Immature natural killer cell (primary cell): ENCODE results near the gene SH3PXD2A. TPM values are rescaled to one million over a fixed set of nuclear protein-coding genes. Genes with fewer than 3 reads are reported as not detected.

Source experiments
- DNase-seq, 3 donors: peaks; one replicate each; pipeline ENCODE4 v3.0.0; 2022; ENCODE audit warnings: mixed read lengths in 1 of 3
- H3K27ac Mint-ChIP-seq, 6 donors: one replicate each; pipeline ENCODE4 v1.8.0; 2020; ENCODE audit warnings: mixed read lengths in 6 of 6, mild to moderate bottlenecking in 5 of 6, inconsistent platforms in 4 of 6, moderate library complexity in 3 of 6
- H3K27me3 Mint-ChIP-seq, 3 donors: one replicate each; pipeline ENCODE4 v1.8.0; 2020 to 2021; ENCODE audit warnings: low read depth in 3 of 3, mild to moderate bottlenecking in 3 of 3, mixed read lengths in 3 of 3, moderate library complexity in 3 of 3, inconsistent platforms in 1 of 3
- H3K36me3 Mint-ChIP-seq, 3 donors: one replicate each; pipeline ENCODE4 v1.8.0; 2020; ENCODE audit warnings: mixed read lengths in 3 of 3, inconsistent platforms in 2 of 3, mild to moderate bottlenecking in 2 of 3
- H3K4me1 Mint-ChIP-seq, 2 donors: one replicate each; pipeline ENCODE4 v1.8.0; 2020; ENCODE audit warnings: inconsistent platforms in 2 of 2, mild to moderate bottlenecking in 2 of 2, mixed read lengths in 2 of 2, moderate library complexity in 1 of 2
- H3K4me3 Mint-ChIP-seq, 5 donors: one replicate each; pipeline ENCODE4 v1.8.0; 2020; ENCODE audit warnings: mild to moderate bottlenecking in 5 of 5, mixed read lengths in 5 of 5, inconsistent platforms in 3 of 5, moderate library complexity in 3 of 5
- H3K9me3 Mint-ChIP-seq, 6 donors: one replicate each; pipeline ENCODE4 v1.8.0; 2020; ENCODE audit warnings: mild to moderate bottlenecking in 6 of 6, mixed read lengths in 6 of 6, inconsistent platforms in 4 of 6, moderate library complexity in 3 of 6
- polyA plus RNA-seq, 3 donors: library from polyadenylated mRNA; unstranded; fragments of 300-500 nt; fragmentation: Illumina TruSeq; gene quantifications; one replicate each; pipeline ENCODE4 v1.2.3, GENCODE V29; 2021

Gene SH3PXD2A
- polyA plus RNA-seq, 3 donors from 2014 or later = 0.07 to 0.43 TPM; not detected in 1

GRCh38 chr10:103888113-103888841 is 32.9 kb upstream of the SH3PXD2A start:
- peak; percentile 48 to 62 (median 54) for DNase-seq
- Mint-ChIP-seq H3K4me3 (no peak overlapping the region), H3K4me1 (peaks cover 11 to 22% of the 10 kb centered on the region in 2 donors), H3K27me3 (no peaks in the 10 kb centered on the region), H3K36me3 (peaks cover 14 to 52% (median 27%) of the 10 kb centered on the region in 3 donors), H3K9me3 (no peaks in the 10 kb centered on the region), H3K27ac (peak overlapping the region in 5 of 6 donors; percentile 11 to 71 (median 56))

GRCh38 chr10:103885617-103886016 is 30.2 kb upstream of the SH3PXD2A start:
- Mint-ChIP-seq H3K27me3 (peaks cover 0 to 2% (median 0%) of the 10 kb centered on the region in 3 donors), H3K4me1 (peaks cover 10 to 22% of the 10 kb centered on the region in 2 donors), H3K4me3 (no peak overlapping the region), H3K9me3 (no peaks in the 10 kb centered on the region), H3K36me3 (peaks cover 16 to 60% (median 17%) of the 10 kb centered on the region in 3 donors), H3K27ac (peak overlapping the region in 3 of 6 donors; percentile 8 to 57 (median 11))
- no peak for DNase-seq

GRCh38 chr10:103884681-103885139 is 29.3 kb upstream of the SH3PXD2A start:
- Mint-ChIP-seq H3K27ac (no peak overlapping the region), H3K4me3 (no peak overlapping the region), H3K27me3 (peaks cover 0 to 2% (median 0%) of the 10 kb centered on the region in 3 donors), H3K9me3 (no peaks in the 10 kb centered on the region), H3K4me1 (peaks cover 10 to 15% of the 10 kb centered on the region in 2 donors), H3K36me3 (peaks cover 18 to 61% (median 23%) of the 10 kb centered on the region in 3 donors)
- DNase-seq = peak in 2 of 3 donors; percentile 16 to 22

- Mint-ChIP-seq H3K36me3 (peaks cover 30 to 68% (median 33%) of the 10 kb centered on the region in 3 donors), H3K27me3 (peaks cover 0 to 2% (median 0%) of the 10 kb centered on the region in 3 donors), H3K27ac (peak overlapping the region in 2 of 6 donors; percentile 23 to 50), H3K9me3 (no peaks in the 10 kb centered on the region), H3K4me1 (peaks cover 0 to 4% of the 10 kb centered on the region in 2 donors), H3K4me3 (no peak overlapping the region)
- DNase-seq = no peak
Observed at GRCh38 chr10:103882285-103883007, 27.1 kb upstream of the SH3PXD2A start.

GRCh38 chr10:103881416-103882284 is 26.3 kb upstream of the SH3PXD2A start:
- Mint-ChIP-seq H3K36me3 (peaks cover 25 to 66% (median 33%) of the 10 kb centered on the region in 3 donors), H3K27ac (peak overlapping the region in 1 of 6 donors; percentile 8)

GRCh38 chr10:103879831-103880230 is 24.5 kb upstream of the SH3PXD2A start:
- no peaks in the 10 kb centered on the region for H3K9me3 Mint-ChIP-seq
- H3K27me3 Mint-ChIP-seq = peaks cover 0 to 2% (median 0%) of the 10 kb centered on the region in 3 donors
- peak overlapping the region in 1 of 6 donors; percentile 14 for H3K27ac Mint-ChIP-seq
- peaks cover 25 to 58% (median 33%) of the 10 kb centered on the region in 3 donors for H3K36me3 Mint-ChIP-seq
- DNase-seq = no peak
- H3K4me3 Mint-ChIP-seq = no peak overlapping the region
- peaks cover 0 to 4% of the 10 kb centered on the region in 2 donors for H3K4me1 Mint-ChIP-seq

More at GRCh38 chr10:103881416-103882284, 26.3 kb upstream of the SH3PXD2A start:
- peaks cover 0 to 4% of the 10 kb centered on the region in 2 donors for H3K4me1 Mint-ChIP-seq
- peaks cover 0 to 2% (median 0%) of the 10 kb centered on the region in 3 donors for H3K27me3 Mint-ChIP-seq
- no peak for DNase-seq
- H3K4me3 Mint-ChIP-seq = no peak overlapping the region
- H3K9me3 Mint-ChIP-seq = no peaks in the 10 kb centered on the region

GRCh38 chr10:103879409-103879808 is 24.0 kb upstream of the SH3PXD2A start:
- Mint-ChIP-seq H3K27me3 (peaks cover 0 to 2% (median 0%) of the 10 kb centered on the region in 3 donors), H3K9me3 (no peaks in the 10 kb centered on the region), H3K36me3 (peaks cover 25 to 58% (median 33%) of the 10 kb centered on the region in 3 donors), H3K4me1 (peaks cover 0 to 4% of the 10 kb centered on the region in 2 donors), H3K4me3 (no peak overlapping the region), H3K27ac (no peak overlapping the region)
- no peak for DNase-seq

GRCh38 chr10:103877861-103878260 is 22.5 kb upstream of the SH3PXD2A start:
- Mint-ChIP-seq H3K9me3 (no peaks in the 10 kb centered on the region), H3K27ac (peak overlapping the region in 2 of 6 donors; percentile 17 to 49), H3K27me3 (peaks cover 0 to 2% (median 0%) of the 10 kb centered on the region in 3 donors), H3K4me3 (no peak overlapping the region), H3K36me3 (peaks cover 24 to 50% (median 28%) of the 10 kb centered on the region in 3 donors), H3K4me1 (peaks cover 0 to 3% of the 10 kb centered on the region in 2 donors)
- DNase-seq = no peak

- Mint-ChIP-seq H3K9me3 (no peaks in the 10 kb centered on the region), H3K4me3 (no peak overlapping the region), H3K36me3 (peaks cover 22 to 38% (median 24%) of the 10 kb centered on the region in 3 donors), H3K27ac (peak overlapping the region in 1 of 6 donors; percentile 64), H3K27me3 (no peaks in the 10 kb centered on the region), H3K4me1 (peaks cover 0 to 3% of the 10 kb centered on the region in 2 donors)
- no peak for DNase-seq
Observed at GRCh38 chr10:103876155-103876554, 20.8 kb upstream of the SH3PXD2A start.

GRCh38 chr10:103874730-103875129 is 19.4 kb upstream of the SH3PXD2A start:
- peaks cover 0 to 3% of the 10 kb centered on the region in 2 donors for H3K4me1 Mint-ChIP-seq
- peaks cover 15 to 28% (median 16%) of the 10 kb centered on the region in 3 donors for H3K36me3 Mint-ChIP-seq
- peak overlapping the region in 3 of 6 donors; percentile 12 to 73 (median 30) for H3K27ac Mint-ChIP-seq
- peaks cover 0 to 2% (median 0%) of the 10 kb centered on the region in 3 donors for H3K27me3 Mint-ChIP-seq
- no peaks in the 10 kb centered on the region for H3K9me3 Mint-ChIP-seq
- no peak overlapping the region for H3K4me3 Mint-ChIP-seq
- DNase-seq = no peak

- Mint-ChIP-seq H3K4me1 (no peaks in the 10 kb centered on the region), H3K36me3 (peaks cover 0 to 13% (median 10%) of the 10 kb centered on the region in 3 donors), H3K27ac (peak overlapping the region in 1 of 6 donors; percentile 21), H3K4me3 (no peak overlapping the region), H3K9me3 (no peaks in the 10 kb centered on the region), H3K27me3 (peaks cover 0 to 2% (median 2%) of the 10 kb centered on the region in 3 donors)
- DNase-seq = no peak
Observed at GRCh38 chr10:103872137-103872931, 17.0 kb upstream of the SH3PXD2A start.

- Mint-ChIP-seq H3K36me3 (peaks cover 2 to 10% (median 10%) of the 10 kb centered on the region in 3 donors), H3K27me3 (peaks cover 0 to 2% (median 2%) of the 10 kb centered on the region in 3 donors), H3K4me1 (no peaks in the 10 kb centered on the region), H3K4me3 (no peak overlapping the region), H3K27ac (no peak overlapping the region), H3K9me3 (no peaks in the 10 kb centered on the region)
- no peak for DNase-seq
Observed at GRCh38 chr10:103871006-103871405, 15.6 kb upstream of the SH3PXD2A start.
